Ishikawa (cell line): Measurements from ENCODE around the gene CPM.

ENCODE experiments used
- CEBPB ChIP-seq: IDR thresholded peaks from 2 replicates; pipeline ENCODE4 v1.6.1; 2012
- CREB1 ChIP-seq: IDR thresholded peaks from 2 replicates; pipeline ENCODE4 v1.6.1; 2012; ENCODE audit warnings: low read depth
- EP300 ChIP-seq: IDR thresholded peaks from 2 replicates; pipeline ENCODE4 v1.6.1; 2012; ENCODE audit warnings: borderline replicate concordance
- FOXM1 ChIP-seq: IDR thresholded peaks from 2 replicates; pipeline ENCODE4 v1.6.1; 2012; ENCODE audit warnings: low read depth, borderline replicate concordance
- MAX ChIP-seq: IDR thresholded peaks from 2 replicates; pipeline ENCODE4 v1.6.1; 2012
- NFIC ChIP-seq: IDR thresholded peaks from 2 replicates; pipeline ENCODE4 v1.6.1; 2012
- RAD21 ChIP-seq: IDR thresholded peaks from 2 replicates; pipeline ENCODE4 v1.6.1; 2012; ENCODE audit warnings: low read depth
- REST ChIP-seq: IDR thresholded peaks from 2 replicates; pipeline ENCODE4 v1.6.1; 2012; ENCODE audit warnings: low read depth, mild to moderate bottlenecking
- TAF1 ChIP-seq: IDR thresholded peaks from 2 replicates; pipeline ENCODE4 v1.6.1; 2012; ENCODE audit warnings: low read depth, mild to moderate bottlenecking
- TEAD4 ChIP-seq: IDR thresholded peaks from 2 replicates; pipeline ENCODE4 v1.6.1; 2012
- USF1 ChIP-seq: IDR thresholded peaks from 2 replicates; pipeline ENCODE4 v1.6.1; 2012
- YY1 ChIP-seq: IDR thresholded peaks from 2 replicates; pipeline ENCODE4 v1.6.1; 2012; ENCODE audit warnings: low read depth
- ZBTB7A ChIP-seq: IDR thresholded peaks from 2 replicates; pipeline ENCODE4 v1.6.1; 2012; ENCODE audit warnings: low read depth

- TF ChIP-seq MAX (no peak), YY1 (no peak), EP300 (no peak), ZBTB7A (no peak), TAF1 (no peak), REST (no peak), USF1 (no peak), CREB1 (no peak), TEAD4 (no peak), FOXM1 (no peak), CEBPB (no peak), NFIC (no peak), RAD21 (no peak)
Measured at GRCh38 chr12:68823696-68824095, 109.3 kb downstream of the CPM start.
